ENCODE data around the gene KRT3.

KRT3 gene

GRCh38 chr12:52778833-52779232 is 17.1 kb downstream of the KRT3 start:
- Histone ChIP-seq H3K9ac (ENCODE audit: low read length) (no peak overlapping the region), H2BK5ac (ENCODE audit: low read depth, low read length, poor library complexity, severe bottlenecking) (no peak overlapping the region), H3K4me2 (ENCODE audit: low read length, poor library complexity, severe bottlenecking) (no peak overlapping the region), H3K14ac (ENCODE audit: low read length in 2 of 2) (no peak overlapping the region), H3K23ac (ENCODE audit: low read length in 2 of 2) (no peak overlapping the region), H3K4ac (ENCODE audit: low read depth in 1 of 2, low read length in 2 of 2) (no peak overlapping the region), H3K27ac (ENCODE audit: low read length, poor library complexity, severe bottlenecking) (no peak overlapping the region), H4K8ac (ENCODE audit: low read length) (no peak overlapping the region), H3K36me3 (ENCODE audit: control insufficient read depth in 1 of 2, insufficient read depth in 2 of 2, low read depth in 1 of 2, low read length in 2 of 2) (no peaks in the 10 kb centered on the region), H2AFZ (ENCODE audit: low read depth, low read length) (no peak overlapping the region), H3K4me3 (ENCODE audit: insufficient read depth in 1 of 2, low read depth in 1 of 2, low read length in 2 of 2) (no peak overlapping the region), H4K91ac (ENCODE audit: low read length) (no peak overlapping the region), H2BK120ac (ENCODE audit: low read depth, low read length) (no peak overlapping the region), H2BK15ac (ENCODE audit: low read depth, poor library complexity, severe bottlenecking) (no peak overlapping the region), H2AK5ac (ENCODE audit: low read length, severe bottlenecking) (no peak overlapping the region), H3K4me1 (ENCODE audit: control insufficient read depth, insufficient read depth, low read depth, low read length) (no peaks in the 10 kb centered on the region), H2BK12ac (ENCODE audit: low read length in 2 of 2) (no peak overlapping the region), H3K79me1 (replicated peaks; ENCODE audit: low read length, poor library complexity, severe bottlenecking) (no peaks in the 10 kb centered on the region), H3K27me3 (ENCODE audit: control insufficient read depth in 1 of 2, insufficient read depth in 1 of 2, low read length in 2 of 2) (peaks cover 56 to 93% of the 10 kb centered on the region in 2 experiments), H3K9me3 (ENCODE audit: control insufficient read depth, low read length) (no peaks in the 10 kb centered on the region), H3K18ac (ENCODE audit: low read depth in 1 of 2, low read length in 2 of 2) (no peak overlapping the region)
- no peak for DNase-seq
- 92% methylated on average over 1 of the region's 2 CpGs for WGBS

DNA sequence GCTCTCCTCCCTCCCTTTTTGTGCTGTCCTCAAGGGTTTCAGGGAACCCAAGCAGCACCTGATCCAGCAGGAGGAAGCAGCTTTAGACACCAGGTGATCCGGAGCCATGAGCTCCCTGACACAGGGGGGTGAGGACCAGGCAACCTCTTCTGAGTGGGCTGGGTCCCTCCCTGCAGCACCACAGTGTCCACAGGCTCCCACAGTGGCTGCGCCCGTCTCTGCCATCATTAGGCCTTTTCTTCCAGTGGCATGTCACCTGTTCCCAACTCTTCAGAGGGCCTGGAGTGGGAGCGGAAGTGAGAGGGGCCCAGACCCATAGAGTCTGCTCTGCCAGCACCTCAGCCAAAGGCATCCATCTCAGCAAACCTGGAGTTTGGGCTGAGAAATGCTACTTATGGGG is 18.4 kb downstream of the KRT3 start:
- Histone ChIP-seq H3K4me3 (ENCODE audit: insufficient read depth in 1 of 2, low read depth in 1 of 2, low read length in 2 of 2) (no peak overlapping the region), H3K27me3 (ENCODE audit: control insufficient read depth in 1 of 2, insufficient read depth in 1 of 2, low read length in 2 of 2) (peaks cover 63 to 96% of the 10 kb centered on the region in 2 experiments), H3K79me1 (replicated peaks; ENCODE audit: low read length, poor library complexity, severe bottlenecking) (no peaks in the 10 kb centered on the region), H2AK5ac (ENCODE audit: low read length, severe bottlenecking) (no peak overlapping the region), H3K4ac (ENCODE audit: low read depth in 1 of 2, low read length in 2 of 2) (no peak overlapping the region), H2BK5ac (ENCODE audit: low read depth, low read length, poor library complexity, severe bottlenecking) (no peak overlapping the region), H3K23ac (ENCODE audit: low read length in 2 of 2) (no peak overlapping the region), H4K91ac (ENCODE audit: low read length) (no peak overlapping the region), H3K9ac (ENCODE audit: low read length) (no peak overlapping the region), H2AFZ (ENCODE audit: low read depth, low read length) (no peak overlapping the region), H3K9me3 (ENCODE audit: control insufficient read depth, low read length) (no peaks in the 10 kb centered on the region), H3K4me2 (ENCODE audit: low read length, poor library complexity, severe bottlenecking) (no peak overlapping the region), H3K18ac (ENCODE audit: low read depth in 1 of 2, low read length in 2 of 2) (no peak overlapping the region), H3K4me1 (ENCODE audit: control insufficient read depth, insufficient read depth, low read depth, low read length) (no peaks in the 10 kb centered on the region), H2BK120ac (ENCODE audit: low read depth, low read length) (no peak overlapping the region), H3K36me3 (ENCODE audit: control insufficient read depth in 1 of 2, insufficient read depth in 2 of 2, low read depth in 1 of 2, low read length in 2 of 2) (no peaks in the 10 kb centered on the region), H4K8ac (ENCODE audit: low read length) (no peak overlapping the region), H2BK12ac (ENCODE audit: low read length in 2 of 2) (no peak overlapping the region), H3K14ac (ENCODE audit: low read length in 2 of 2) (no peak overlapping the region), H3K27ac (ENCODE audit: low read length, poor library complexity, severe bottlenecking) (no peak overlapping the region), H2BK15ac (ENCODE audit: low read depth, poor library complexity, severe bottlenecking) (no peak overlapping the region)
- WGBS = 88% methylated on average over 1 of the region's 4 CpGs
- no peak for DNase-seq

GRCh38 chr12:52776913-52777395 is 19.0 kb downstream of the KRT3 start, which contains the start of gene KRT76:
Gene KRT76, minus strand, starts transcription at chr12:52777345. Its CDS starts 54 bp downstream, at chr12:52777291.
- H2BK15ac ChIP-seq (ENCODE audit: low read depth, poor library complexity, severe bottlenecking) = no peak within 1 kb of the TSS
- no peak within 1 kb of the TSS for H4K8ac ChIP-seq (ENCODE audit: low read length)
- H2BK12ac ChIP-seq (ENCODE audit: low read length in 2 of 2) = no peak within 1 kb of the TSS

GRCh38 chr12:52776435-52776834 is 19.5 kb downstream of the KRT3 start:
- no peak overlapping the region for H2BK120ac ChIP-seq (ENCODE audit: low read depth, low read length)
- peaks cover 60 to 94% of the 10 kb centered on the region in 2 experiments for H3K27me3 ChIP-seq (ENCODE audit: control insufficient read depth in 1 of 2, insufficient read depth in 1 of 2, low read length in 2 of 2)
- H3K18ac ChIP-seq (ENCODE audit: low read depth in 1 of 2, low read length in 2 of 2) = no peak overlapping the region
- no peak overlapping the region for H2BK12ac ChIP-seq (ENCODE audit: low read length in 2 of 2)
- H3K4me1 ChIP-seq (ENCODE audit: control insufficient read depth, insufficient read depth, low read depth, low read length) = no peaks in the 10 kb centered on the region
- H3K4me3 ChIP-seq (ENCODE audit: insufficient read depth in 1 of 2, low read depth in 1 of 2, low read length in 2 of 2) = no peak overlapping the region
- no peak overlapping the region for H2BK5ac ChIP-seq (ENCODE audit: low read depth, low read length, poor library complexity, severe bottlenecking)
- no peak overlapping the region for H3K4me2 ChIP-seq (ENCODE audit: low read length, poor library complexity, severe bottlenecking)
- H3K14ac ChIP-seq (ENCODE audit: low read length in 2 of 2) = no peak overlapping the region
- H3K23ac ChIP-seq (ENCODE audit: low read length in 2 of 2) = no peak overlapping the region
- no peak overlapping the region for H3K27ac ChIP-seq (ENCODE audit: low read length, poor library complexity, severe bottlenecking)
- H4K8ac ChIP-seq (ENCODE audit: low read length) = no peak overlapping the region
- no peak overlapping the region for H3K4ac ChIP-seq (ENCODE audit: low read depth in 1 of 2, low read length in 2 of 2)
- 43% methylated on average over 5 of the region's 5 CpGs for WGBS
- no peaks in the 10 kb centered on the region for H3K36me3 ChIP-seq (ENCODE audit: control insufficient read depth in 1 of 2, insufficient read depth in 2 of 2, low read depth in 1 of 2, low read length in 2 of 2)
- no peaks in the 10 kb centered on the region for H3K79me1 ChIP-seq (replicated peaks; ENCODE audit: low read length, poor library complexity, severe bottlenecking)
- no peak overlapping the region for H2AFZ ChIP-seq (ENCODE audit: low read depth, low read length)
- no peak overlapping the region for H2AK5ac ChIP-seq (ENCODE audit: low read length, severe bottlenecking)
- H3K9me3 ChIP-seq (ENCODE audit: control insufficient read depth, low read length) = no peaks in the 10 kb centered on the region
- H3K9ac ChIP-seq (ENCODE audit: low read length) = no peak overlapping the region
- DNase-seq = no peak
- no peak overlapping the region for H2BK15ac ChIP-seq (ENCODE audit: low read depth, poor library complexity, severe bottlenecking)
- no peak overlapping the region for H4K91ac ChIP-seq (ENCODE audit: low read length)

More at GRCh38 chr12:52776913-52777395, 19.0 kb downstream of the KRT3 start, which contains the start of gene KRT76:
- Histone ChIP-seq H3K18ac (ENCODE audit: low read depth in 1 of 2, low read length in 2 of 2) (no peak within 1 kb of the TSS), H3K27me3 (ENCODE audit: control insufficient read depth in 1 of 2, insufficient read depth in 1 of 2, low read length in 2 of 2) (peaks cover 65 to 94% of the 10 kb centered on the region in 2 experiments), H3K4me3 (ENCODE audit: insufficient read depth in 1 of 2, low read depth in 1 of 2, low read length in 2 of 2) (no peak within 1 kb of the TSS), H3K9me3 (ENCODE audit: control insufficient read depth, low read length) (no peaks in the 10 kb centered on the region), H4K91ac (ENCODE audit: low read length) (no peak within 1 kb of the TSS), H2BK120ac (ENCODE audit: low read depth, low read length) (no peak within 1 kb of the TSS), H3K14ac (ENCODE audit: low read length in 2 of 2) (peak within 1 kb of the TSS in 1 of 2 experiments; percentile 16), H3K36me3 (ENCODE audit: control insufficient read depth in 1 of 2, insufficient read depth in 2 of 2, low read depth in 1 of 2, low read length in 2 of 2) (no peaks in the 10 kb centered on the region), H3K9ac (ENCODE audit: low read length) (no peak within 1 kb of the TSS), H3K27ac (ENCODE audit: low read length, poor library complexity, severe bottlenecking) (no peak within 1 kb of the TSS), H3K23ac (ENCODE audit: low read length in 2 of 2) (no peak within 1 kb of the TSS), H2BK5ac (ENCODE audit: low read depth, low read length, poor library complexity, severe bottlenecking) (no peak within 1 kb of the TSS), H3K4me1 (ENCODE audit: control insufficient read depth, insufficient read depth, low read depth, low read length) (no peaks in the 10 kb centered on the region), H3K4ac (ENCODE audit: low read depth in 1 of 2, low read length in 2 of 2) (no peak within 1 kb of the TSS), H2AFZ (ENCODE audit: low read depth, low read length) (no peak within 1 kb of the TSS), H2AK5ac (ENCODE audit: low read length, severe bottlenecking) (no peak within 1 kb of the TSS), H3K4me2 (ENCODE audit: low read length, poor library complexity, severe bottlenecking) (no peak within 1 kb of the TSS), H3K79me1 (replicated peaks; ENCODE audit: low read length, poor library complexity, severe bottlenecking) (no peaks in the 10 kb centered on the region)
- no peak for DNase-seq
- 88% methylated on average over 8 of the region's 8 CpGs for WGBS
